DMS 273 (cell line): ENCODE measurements around the gene FKBP6.
"Not testable (repeated sequence)": the region's sequence is repeated elsewhere in the genome, so short reads cannot be mapped to it uniquely, and the experiment has no call there.

Experiments used
- DNase-seq: peaks from one replicate; lab custom pipeline; 2025; ENCODE audit not compliant: unreplicated experiment; lab: John Stamatoyannopoulos, UW

Gene FKBP6

DNA sequence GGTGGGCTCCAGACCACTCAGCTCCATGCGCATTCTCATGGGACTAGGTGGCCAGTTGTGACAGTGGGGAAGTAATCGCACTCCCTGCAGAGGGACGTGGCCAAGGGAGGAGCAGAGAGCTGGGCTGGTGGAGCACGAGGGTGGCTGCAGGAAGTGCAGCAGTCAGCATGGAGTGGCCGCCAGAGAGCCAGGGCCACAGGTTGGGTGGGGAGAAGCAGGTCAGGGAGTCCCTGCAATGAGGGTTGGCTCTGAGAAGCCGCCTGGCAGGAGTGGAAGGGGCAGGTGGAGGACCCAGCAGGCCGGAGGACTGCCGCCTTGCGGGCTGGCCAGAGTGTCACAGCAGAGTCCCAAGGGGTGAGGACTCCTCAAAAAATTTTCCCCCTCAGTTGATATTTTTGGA is 26.2 kb downstream of the FKBP6 start:
- no peak for DNase-seq

DNA sequence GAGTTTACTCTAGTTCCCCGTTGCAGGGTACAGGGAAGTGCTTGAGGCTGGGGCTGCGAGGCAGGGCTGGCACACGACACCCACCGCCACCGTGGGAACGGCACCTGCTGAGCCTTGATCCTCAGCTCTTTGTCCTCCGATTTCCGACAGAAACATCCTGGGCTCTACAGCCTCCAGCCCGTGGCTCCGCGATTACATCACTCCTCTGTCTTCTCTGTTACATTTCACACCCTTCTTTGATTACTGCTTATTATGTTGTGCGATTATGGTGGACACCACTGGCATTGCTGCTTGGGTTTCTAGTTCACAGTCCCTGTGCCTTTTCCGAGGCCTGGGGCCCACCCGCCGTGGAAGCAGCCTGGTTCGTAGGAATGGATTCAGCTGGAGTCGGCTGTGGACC is 26.9 kb downstream of the FKBP6 start:
- DNase-seq = no peak

DNA sequence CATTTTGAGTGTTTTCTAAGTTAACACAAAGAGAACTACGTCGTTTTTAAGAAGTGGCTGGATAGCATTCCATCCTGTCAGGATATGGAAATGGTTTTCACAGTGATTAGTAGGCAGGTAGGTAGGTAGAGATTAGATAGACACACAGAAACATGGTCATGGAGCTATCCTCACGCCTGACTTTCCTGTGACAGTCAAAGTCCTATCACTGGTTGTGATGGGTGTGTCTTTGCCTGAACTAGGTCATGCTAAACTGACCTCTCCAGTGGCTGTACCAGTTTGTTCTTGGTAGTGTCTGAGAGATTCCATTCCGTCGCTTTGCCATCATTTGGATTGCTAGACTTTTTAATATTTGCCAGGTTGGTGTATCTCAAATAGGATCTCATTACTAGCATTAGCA is 28.2 kb downstream of the FKBP6 start:
- no peak for DNase-seq

- DNase-seq = no peak
Measured at GRCh38 chr7:73358590-73359275, 30.8 kb downstream of the FKBP6 start.

- no peak for DNase-seq
Measured at GRCh38 chr7:73359306-73359705, 31.3 kb downstream of the FKBP6 start.

DNA sequence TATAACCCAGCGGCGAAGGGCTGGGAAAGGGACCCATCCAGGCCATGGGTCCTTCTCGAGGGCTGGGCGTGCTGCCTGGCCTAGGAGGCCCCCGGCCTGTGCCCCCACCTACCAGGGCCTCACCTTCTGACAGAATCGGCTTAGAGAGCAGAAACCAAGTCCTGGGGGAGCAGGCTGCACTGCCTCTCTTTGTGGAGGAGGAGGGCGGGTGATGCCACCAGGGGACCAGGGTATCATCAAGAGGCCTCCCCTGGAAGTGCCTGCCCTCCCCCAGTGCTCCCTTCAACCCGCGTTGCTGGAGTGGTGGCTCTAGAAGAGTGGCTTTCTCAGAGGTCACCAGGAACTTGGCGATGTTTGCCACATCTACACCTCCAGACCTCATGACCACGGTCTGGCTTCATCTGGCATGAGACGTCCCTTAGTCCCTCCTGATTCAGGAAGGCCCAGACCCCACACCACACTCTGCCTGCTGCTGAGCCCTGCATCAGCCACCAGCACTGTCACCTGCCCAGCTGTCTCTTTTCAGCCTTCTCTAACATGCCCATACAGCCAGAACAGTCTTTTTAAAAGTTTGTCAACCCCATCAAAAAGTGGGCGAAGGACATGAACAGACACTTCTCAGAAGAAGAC is 31.9 kb downstream of the FKBP6 start:
- DNase-seq = no peak

DNA sequence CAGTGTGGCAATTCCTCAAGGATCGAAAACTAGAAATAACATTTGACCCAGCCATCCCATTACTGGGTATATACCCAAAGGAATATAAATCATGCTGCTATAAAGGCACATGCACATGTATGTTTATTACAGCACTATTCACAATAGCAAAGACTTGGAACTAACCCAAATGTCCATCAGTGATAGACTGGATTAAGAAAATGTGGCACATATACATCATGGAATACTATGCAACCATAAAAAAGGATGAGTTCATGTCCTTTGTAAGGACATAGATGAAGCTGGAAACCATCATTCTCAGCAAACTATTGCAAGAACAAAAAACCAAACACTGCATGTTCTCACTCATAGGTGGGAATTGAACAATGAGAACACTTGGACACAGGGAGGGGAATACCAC is 32.6 kb downstream of the FKBP6 start:
- not testable (repeated sequence) for DNase-seq

DNA sequence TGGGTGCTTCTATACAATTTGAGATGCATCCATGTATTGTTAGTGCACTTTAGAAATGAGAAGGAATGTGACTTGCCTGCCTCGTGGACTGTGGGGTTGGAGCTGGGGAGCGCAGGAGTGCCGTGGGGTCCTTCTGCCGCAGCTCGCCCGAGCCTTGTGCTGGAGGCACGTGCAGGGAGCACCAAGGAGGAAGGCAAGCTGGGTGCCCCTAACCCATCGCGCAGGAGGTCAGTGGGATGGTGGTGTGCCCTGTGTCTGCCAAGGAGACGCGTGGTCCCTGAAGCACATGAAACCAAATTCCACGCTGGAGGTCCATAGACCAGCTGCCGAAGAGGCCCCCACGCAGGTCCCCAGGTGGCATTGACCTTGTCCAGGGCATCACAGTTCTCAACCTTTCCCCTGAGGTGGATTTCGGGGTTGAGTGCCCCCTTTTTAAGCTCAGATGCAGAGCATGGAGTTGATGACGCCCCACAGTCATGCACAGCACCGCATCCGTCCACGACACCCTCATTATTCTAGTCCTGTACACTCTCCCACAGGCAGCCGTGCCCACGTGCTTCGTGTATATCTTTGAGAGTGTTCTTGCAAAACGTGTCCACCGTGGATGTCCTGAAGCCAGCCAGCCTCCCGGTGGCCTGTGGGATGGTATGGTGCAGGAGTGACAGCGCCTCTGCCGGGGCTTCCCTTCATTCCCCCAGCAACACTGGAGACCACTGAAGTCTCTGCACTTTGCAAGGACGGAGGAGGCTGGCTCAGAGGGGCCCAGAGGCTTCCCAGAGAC is 35.5 kb downstream of the FKBP6 start:
- no peak for DNase-seq

- DNase-seq = no peak
Measured at GRCh38 chr7:73364006-73364728, 36.2 kb downstream of the FKBP6 start.

GRCh38 chr7:73366127-73366526 is 38.2 kb downstream of the FKBP6 start:
- no peak for DNase-seq

DNA sequence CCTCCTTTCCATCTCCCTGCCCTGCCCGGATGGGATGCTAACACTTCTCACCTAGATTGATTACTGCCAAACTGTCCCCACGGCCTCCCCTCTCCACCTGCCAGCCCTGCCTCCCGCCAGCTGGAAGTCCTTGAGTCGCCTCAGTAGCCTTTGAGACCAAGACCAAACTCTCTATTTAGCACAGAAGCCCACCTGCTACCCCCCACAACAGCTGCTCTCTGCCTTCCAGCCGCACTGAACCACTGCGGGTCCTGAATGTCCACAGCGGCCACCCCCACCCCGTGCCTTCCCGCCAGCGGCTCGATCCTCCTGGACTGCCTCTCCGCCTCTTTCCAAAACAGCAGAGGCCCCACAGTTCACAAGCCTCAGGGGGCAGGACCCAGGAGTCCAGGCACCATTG is 39.0 kb downstream of the FKBP6 start:
- no peak for DNase-seq

DNA sequence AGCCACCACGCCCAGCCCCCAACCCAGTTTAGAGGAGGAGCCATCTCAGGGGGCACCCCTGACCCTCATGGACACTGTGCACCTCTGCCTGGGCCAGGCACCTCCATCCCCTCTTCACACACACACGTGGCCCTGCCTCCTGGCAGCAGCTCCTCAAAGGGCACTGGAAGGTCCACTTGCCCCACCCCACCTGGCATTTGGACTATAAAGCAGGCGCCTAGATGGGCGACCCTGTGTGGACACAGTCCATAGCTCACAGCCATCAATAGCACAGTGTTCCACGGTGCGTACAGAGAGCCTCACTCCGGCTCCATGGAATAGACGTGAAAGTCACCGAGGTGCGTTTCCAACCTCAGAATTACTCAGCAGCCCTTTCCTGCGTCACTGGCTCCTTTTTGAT is 41.0 kb downstream of the FKBP6 start:
- DNase-seq = no peak

GRCh38 chr7:73369622-73370021 is 41.7 kb downstream of the FKBP6 start:
- no peak for DNase-seq

- DNase-seq = no peak
Measured at GRCh38 chr7:73373741-73374140, 45.8 kb downstream of the FKBP6 start.

DNA sequence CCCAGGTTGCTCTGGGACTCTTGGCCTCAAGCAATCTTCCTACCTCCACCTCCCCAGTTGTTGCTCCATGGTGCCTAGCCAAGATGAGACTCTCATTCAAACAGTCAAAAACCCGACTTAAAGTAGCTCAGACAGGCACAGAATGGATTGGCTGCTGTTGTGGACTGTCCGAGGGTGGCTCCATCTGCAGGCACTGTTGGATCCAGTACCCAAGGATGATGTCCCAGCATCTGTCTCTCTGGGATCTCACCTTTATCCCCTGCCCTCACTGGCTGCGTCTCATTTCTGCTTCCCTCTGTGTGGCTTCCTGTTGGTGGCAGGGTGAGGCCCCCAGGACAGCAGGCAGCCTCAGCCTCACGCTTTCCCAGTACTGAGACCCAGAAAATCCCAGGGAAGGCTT is 48.3 kb downstream of the FKBP6 start:
- not testable (repeated sequence) for DNase-seq

DNA sequence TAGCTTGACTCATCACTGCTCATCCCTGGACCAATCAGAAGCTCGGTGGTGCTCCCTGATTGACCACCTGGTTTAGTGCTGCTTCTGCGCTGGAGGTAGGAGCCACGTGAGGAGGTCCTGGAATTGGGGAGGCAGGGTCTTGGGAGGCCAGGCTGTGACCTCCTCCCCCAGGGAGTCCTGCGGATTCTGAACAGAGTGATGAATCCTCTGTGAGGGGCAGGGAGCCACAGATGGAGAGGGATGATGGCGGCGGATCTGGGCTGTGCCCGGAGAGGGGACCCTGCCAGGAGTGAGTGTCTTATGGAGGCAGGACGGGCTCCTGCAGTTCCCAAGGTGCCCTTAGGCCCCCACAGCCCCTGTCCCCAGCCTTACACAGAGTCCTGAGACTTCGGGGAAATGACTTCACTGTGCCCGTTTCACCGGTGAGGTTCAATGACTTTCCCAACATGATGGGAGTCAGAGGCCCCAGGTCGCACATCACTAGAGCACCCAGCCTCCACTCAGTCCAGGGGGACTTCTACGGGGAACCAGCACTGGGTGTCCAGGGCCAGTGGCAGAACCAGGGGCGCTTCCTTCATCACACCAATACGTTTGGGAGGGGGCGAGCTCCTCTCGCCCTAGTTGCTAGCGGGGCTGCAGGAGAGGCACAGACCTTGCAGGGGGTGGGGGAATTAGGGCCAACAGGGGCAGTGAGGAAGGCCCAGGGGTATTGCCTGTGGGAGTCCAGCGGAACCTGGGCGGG is 48.9 kb downstream of the FKBP6 start:
- DNase-seq = no peak

DNA sequence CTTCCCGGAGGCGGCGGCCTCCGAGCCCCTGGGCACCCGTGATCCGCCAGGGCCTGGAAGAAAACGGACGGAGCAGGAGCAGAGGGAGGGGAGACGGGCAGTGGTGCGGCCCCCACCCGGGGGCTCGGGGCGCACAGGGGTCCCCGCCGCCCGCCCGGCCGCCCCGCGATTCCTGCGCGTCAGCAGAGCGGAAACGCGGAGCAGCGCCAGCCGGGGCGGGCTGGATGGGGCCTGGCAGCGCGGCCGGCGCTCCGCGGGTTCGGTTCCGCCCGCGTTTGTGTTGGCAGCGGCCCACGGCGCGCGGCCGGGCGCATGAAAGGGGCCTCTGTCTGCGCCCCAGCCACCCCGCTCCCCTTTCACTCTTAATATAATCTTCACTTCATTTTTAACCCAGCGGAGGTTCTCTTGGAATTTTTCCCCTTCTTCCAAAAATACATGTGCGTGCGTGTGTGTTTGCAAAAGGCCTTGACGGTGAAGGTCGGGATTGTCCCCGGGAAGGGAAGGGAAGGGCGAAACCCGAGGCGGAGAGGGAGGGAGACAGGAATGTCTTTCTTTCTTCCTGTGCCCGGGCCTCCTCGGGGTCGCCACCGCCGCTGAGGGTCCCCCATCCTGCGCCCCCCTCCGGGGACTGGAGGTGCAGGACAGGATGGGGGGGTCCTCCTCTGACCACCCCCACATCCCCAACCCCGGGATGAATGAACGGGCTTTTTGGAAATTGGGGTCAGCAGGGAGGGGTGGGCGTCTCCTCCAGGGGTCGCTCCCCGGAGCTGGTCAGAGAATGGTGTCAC is 49.6 kb downstream of the FKBP6 start:
- not testable (repeated sequence) for DNase-seq

DNA sequence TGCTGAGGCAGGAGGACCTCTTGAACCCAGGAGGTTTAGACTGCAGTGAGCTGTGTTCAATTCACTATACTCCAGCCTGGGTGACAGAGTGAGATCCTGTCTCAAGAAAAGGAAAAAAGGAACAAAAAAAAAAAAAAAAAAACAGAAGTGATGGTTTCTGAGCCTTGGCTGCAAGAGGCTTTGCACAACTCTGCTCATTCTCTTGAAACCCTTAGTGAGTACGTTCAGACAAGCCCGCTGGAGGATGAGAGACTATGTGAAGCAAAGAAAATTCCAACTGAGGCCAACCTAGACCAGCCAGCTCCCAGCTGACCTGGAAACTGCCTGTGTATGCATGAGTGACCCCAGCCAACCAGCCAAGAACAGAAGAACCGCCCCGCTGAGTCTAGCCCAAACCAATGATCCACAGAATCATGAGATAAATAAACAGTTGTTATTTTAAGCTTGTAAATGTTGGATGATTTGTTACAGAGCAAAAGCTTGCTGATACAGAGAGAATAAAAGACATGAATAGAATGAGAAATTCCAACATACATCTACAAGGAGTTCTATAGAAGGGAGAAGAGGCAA is 55.1 kb downstream of the FKBP6 start:
- no peak for DNase-seq

- no peak for DNase-seq
Measured at GRCh38 chr7:73387221-73387828, 59.4 kb downstream of the FKBP6 start.
